ENCODE results near the gene MGAT5.

Gene MGAT5

GRCh38 chr2:134482766-134483340 lies 229.0 kb downstream of the MGAT5 start:
- DNase-seq = no peak

GRCh38 chr2:134489732-134490384 lies 236.0 kb downstream of the MGAT5 start:
- no peak for DNase-seq

GRCh38 chr2:134490559-134490958 lies 236.7 kb downstream of the MGAT5 start:
- DNase-seq = no peak

- DNase-seq = no peak
Measured at GRCh38 chr2:134491022-134491421, 237.2 kb downstream of the MGAT5 start.

- peak; percentile 34 for DNase-seq
Measured at GRCh38 chr2:134491771-134492441, 238.0 kb downstream of the MGAT5 start.

GRCh38 chr2:134493797-134494196 lies 239.9 kb downstream of the MGAT5 start:
- no peak for DNase-seq

GRCh38 chr2:134498654-134499053 lies 244.8 kb downstream of the MGAT5 start:
- no peak for DNase-seq

GRCh38 chr2:134499307-134499926 lies 245.5 kb downstream of the MGAT5 start:
- DNase-seq = no peak

GRCh38 chr2:134500211-134500935 lies 246.5 kb downstream of the MGAT5 start:
- DNase-seq = no peak

GRCh38 chr2:134501476-134502091 lies 247.7 kb downstream of the MGAT5 start:
- DNase-seq = no peak

- DNase-seq = no peak
Measured at GRCh38 chr2:134502104-134502503, 248.2 kb downstream of the MGAT5 start.

Measured in RPMI8226 (cell line).